Ascending aorta (tissue), 2 donors: ENCODE results near the gene HGF. TPM values are rescaled to one million over a fixed set of nuclear protein-coding genes. Genes with fewer than 3 reads are reported as not detected.

ENCODE experiments used
- DNase-seq, 2 donors: peaks; one replicate each; pipeline ENCODE4 v3.0.0-alpha.2; 2019; ENCODE audit warnings: low spot score in 2 of 2
- H3K27ac ChIP-seq, 2 donors: fragments of 200-600 bp; sonication (generic); one replicate each; pipeline ENCODE4 v1.5.1; 2016 to 2017; ENCODE audit warnings: mild to moderate bottlenecking in 1 of 2
- H3K27me3 ChIP-seq: fragments of 200-600 bp; sonication (generic); one replicate; pipeline ENCODE4 v1.5.1; 2017
- H3K36me3 ChIP-seq, 2 donors: fragments of 200-600 bp; sonication (generic); one replicate each; pipeline ENCODE4 v1.5.1; 2016
- H3K4me1 ChIP-seq, 2 donors: fragments of 200-600 bp; sonication (generic); one replicate each; pipeline ENCODE4 v1.5.1; 2016 to 2017; ENCODE audit warnings: mild to moderate bottlenecking in 1 of 2
- H3K4me3 ChIP-seq, 2 donors: fragments of 200-600 bp; sonication (generic); one replicate each; pipeline ENCODE4 v1.5.1; 2016 to 2017; ENCODE audit warnings: mild to moderate bottlenecking in 1 of 2
- H3K9me3 ChIP-seq, 2 donors: fragments of 200-600 bp; sonication (generic); one replicate each; pipeline ENCODE4 v1.5.1; 2016
- CTCF ChIP-seq, 3 experiments: fragments of 200-600 bp in 2 of 3; fragments of 450-650 bp in 1 of 3; sonication (generic) in 2 of 3; IDR thresholded peaks; one replicate each; pipeline ENCODE4 v1.5.1; 2016 to 2019; ENCODE audit warnings: antibody characterized with exemption in 3 of 3, mild to moderate bottlenecking in 1 of 3, moderate library complexity in 1 of 3
- intact Hi-C: fragments of 100-400 bp; cut with DNase I; formaldehyde crosslinking; loops from one replicate; pipeline ENCODE4 v1.15.1; 2023
- total RNA-seq: library from RNA; depleted of rRNA; stranded (reverse); fragments of >200 nt; gene quantifications from one replicate; pipeline ENCODE4 v1.1.0, GENCODE V29; 2016

The HGF gene
- total RNA-seq, 1 donor from 2014 or later: 11.7 TPM

GRCh38 chr7:81687062-81687461 is 82.8 kb downstream of the HGF start:
- no peak for TF ChIP-seq CTCF (IDR thresholded peaks at IDR 0.05)
- H3K9me3 ChIP-seq: no peaks in the 10 kb centered on the region
- no peak for DNase-seq
- no peaks in the 10 kb centered on the region for H3K27me3 ChIP-seq
- peaks cover 0 to 5% of the 10 kb centered on the region in 2 donors for H3K4me1 ChIP-seq
- H3K27ac ChIP-seq: no peak overlapping the region
- no peak overlapping the region for H3K4me3 ChIP-seq
- intact Hi-C loops: loop anchor here (5.0 kb wide), 3 partner anchors 50 to 80 kb away; no protein-coding TSS in a partner anchor
- H3K36me3 ChIP-seq: no peaks in the 10 kb centered on the region

GRCh38 chr7:81685270-81685868 is 84.5 kb downstream of the HGF start:
- DNase-seq: no peak
- intact Hi-C loops: loop anchor here (5.0 kb wide), 3 partner anchors 48 to 82 kb away; no protein-coding TSS in a partner anchor
- Histone ChIP-seq H3K4me3 (no peak overlapping the region), H3K9me3 (no peaks in the 10 kb centered on the region), H3K4me1 (peaks cover 0 to 5% of the 10 kb centered on the region in 2 donors), H3K27ac (no peak overlapping the region), H3K36me3 (no peaks in the 10 kb centered on the region), H3K27me3 (no peaks in the 10 kb centered on the region)
- no peak for TF ChIP-seq CTCF (IDR thresholded peaks at IDR 0.05)

GRCh38 chr7:81684514-81685269 is 85.2 kb downstream of the HGF start:
- Histone ChIP-seq H3K4me3 (no peak overlapping the region), H3K27ac (no peak overlapping the region), H3K36me3 (no peaks in the 10 kb centered on the region), H3K4me1 (peaks cover 0 to 5% of the 10 kb centered on the region in 2 donors), H3K27me3 (no peaks in the 10 kb centered on the region), H3K9me3 (no peaks in the 10 kb centered on the region)
- peak; percentile 89 to 98 for DNase-seq
- TF ChIP-seq CTCF (IDR thresholded peaks at IDR 0.05): no peak
- intact Hi-C loops: loop anchor here (5.0 kb wide), 3 partner anchors 47 to 83 kb away; no protein-coding TSS in a partner anchor

- Histone ChIP-seq H3K4me3 (no peak overlapping the region), H3K4me1 (peaks cover 0 to 5% of the 10 kb centered on the region in 2 donors), H3K36me3 (no peaks in the 10 kb centered on the region), H3K9me3 (no peaks in the 10 kb centered on the region), H3K27me3 (no peaks in the 10 kb centered on the region), H3K27ac (no peak overlapping the region)
- no peak for DNase-seq
- intact Hi-C loops: no loop called here
- TF ChIP-seq CTCF (IDR thresholded peaks at IDR 0.05): no peak
Observed at GRCh38 chr7:81684033-81684432, 85.8 kb downstream of the HGF start.

- intact Hi-C loops: no loop called here
- Histone ChIP-seq H3K9me3 (no peaks in the 10 kb centered on the region), H3K36me3 (no peaks in the 10 kb centered on the region), H3K27me3 (no peaks in the 10 kb centered on the region), H3K4me3 (no peak overlapping the region), H3K4me1 (peaks cover 0 to 5% of the 10 kb centered on the region in 2 donors), H3K27ac (no peak overlapping the region)
- DNase-seq: no peak
- no peak for TF ChIP-seq CTCF (IDR thresholded peaks at IDR 0.05)
Observed at GRCh38 chr7:81682873-81683272, 87.0 kb downstream of the HGF start.
